ENCODE measurements around the gene PHACTR4. TPM values are rescaled to one million over a fixed set of nuclear protein-coding genes. Genes with fewer than 3 reads are reported as not detected.

Gene PHACTR4
- total and polyA plus RNA-seq, 9 of the 15 experiments (the other 6 are each of a cell fraction or from before 2014, with no cell fraction given): 6.4 to 43.6 (median 14.2) TPM

GRCh38 chr1:28509705-28510272 lies 140.2 kb downstream of the PHACTR4 start (continued):
- TF ChIP-seq ILK (tag; IDR thresholded peaks at IDR 0.05; ENCODE audit: borderline replicate concordance, low read depth) (no peak), ZNF143 (CRISPR knock-in tag; IDR thresholded peaks at IDR 0.05) (no peak), ZNF398 (CRISPR knock-in tag; IDR thresholded peaks at IDR 0.05) (no peak), ZBTB49 (CRISPR knock-in tag; IDR thresholded peaks at IDR 0.05; ENCODE audit: borderline replicate concordance) (no peak), ZNF165 (CRISPR knock-in tag; IDR thresholded peaks at IDR 0.05; ENCODE audit: borderline replicate concordance) (no peak), NFE2L1 (tag; IDR thresholded peaks at IDR 0.05; ENCODE audit: borderline replicate concordance, low read depth) (no peak), PRMT5 (CRISPR knock-in tag; IDR thresholded peaks at IDR 0.05) (no peak), TCFL5 (CRISPR knock-in tag; conservative IDR thresholded peaks at IDR 0.05) (0 out of 2 replicates have a peak, but pooled peaks have one; percentile 10), RFX5 (IDR thresholded peaks at IDR 0.05; ENCODE audit: low read depth, low read length) (no peak), CCNT2 (IDR thresholded peaks at IDR 0.05; ENCODE audit: borderline replicate concordance, extremely low read depth, insufficient read length, low read depth, low read length) (no peak), SIN3B (IDR thresholded peaks at IDR 0.05; ENCODE audit: low read depth) (0 out of 2 replicates have a peak, but pooled peaks have one; percentile 25), SMARCE1 (IDR thresholded peaks at IDR 0.05) (no peak), NKRF (IDR thresholded peaks at IDR 0.05; ENCODE audit: borderline replicate concordance) (no peak), TRIM25 (IDR thresholded peaks at IDR 0.05; ENCODE audit: borderline replicate concordance) (no peak)

Data from K562 (cell line).